GM18520 (cell line): ENCODE data around the gene RAB4A.

Source experiments
- ATAC-seq: cut with Tn5 transposase; IDR thresholded peaks from one replicate; pipeline ENCODE4 v1.9.1; 2021; ENCODE audit not compliant: unreplicated experiment

RAB4A gene

DNA sequence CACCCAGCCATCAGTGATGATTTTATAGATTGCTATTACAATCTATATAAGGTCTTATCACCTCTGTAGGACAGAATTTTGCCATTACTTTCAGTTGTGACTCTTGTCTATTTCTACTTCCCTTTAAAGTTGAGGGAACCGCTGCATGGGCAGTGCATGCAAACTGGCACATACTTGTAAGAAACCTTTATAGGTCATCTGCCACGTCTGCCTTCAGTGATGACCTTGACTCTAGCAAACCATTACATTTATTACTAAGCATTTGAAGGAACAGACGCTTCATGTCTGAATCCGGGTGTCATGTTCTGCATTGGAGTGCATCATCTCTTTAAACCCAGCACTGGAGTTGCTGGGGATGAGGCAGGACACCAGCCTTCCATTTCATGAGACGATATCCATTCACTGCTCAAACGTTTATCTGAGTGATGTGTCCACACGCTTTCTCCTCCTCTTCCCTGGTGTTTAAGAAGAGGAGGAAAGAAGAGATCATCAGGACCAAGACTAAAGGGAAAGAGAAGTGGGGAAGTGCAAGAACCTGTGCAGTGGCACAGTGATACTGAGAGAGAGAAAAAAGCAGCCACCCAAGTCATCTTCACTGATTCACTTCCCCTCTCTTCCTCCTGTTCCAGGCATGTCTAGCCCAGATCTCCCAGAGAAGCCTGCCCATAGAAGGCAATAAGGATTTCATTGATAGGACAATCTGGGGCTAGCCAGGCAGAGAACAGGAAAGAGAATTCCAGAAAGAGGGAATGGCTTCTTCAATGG, 57.9 kb downstream of the RAB4A start:
- no peak for ATAC-seq

DNA sequence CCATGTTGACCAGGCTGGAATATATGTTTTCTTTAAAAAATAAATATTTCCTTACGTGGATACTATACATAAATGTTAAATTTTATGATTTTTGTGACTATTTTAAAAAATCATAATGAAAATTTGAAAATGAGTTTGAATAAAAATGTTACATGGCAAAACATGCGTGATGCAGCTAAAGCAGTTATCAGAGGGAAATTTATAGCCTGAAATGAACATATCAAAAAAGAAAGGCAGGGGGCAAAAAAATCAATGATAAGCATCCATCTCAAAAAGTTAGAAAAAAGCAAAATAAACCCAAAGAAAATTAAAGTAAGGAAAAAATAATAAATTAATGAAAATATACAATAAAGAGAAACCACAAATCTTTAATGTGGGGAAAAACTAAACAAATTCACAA, 63.4 kb downstream of the RAB4A start:
- no peak for ATAC-seq

DNA sequence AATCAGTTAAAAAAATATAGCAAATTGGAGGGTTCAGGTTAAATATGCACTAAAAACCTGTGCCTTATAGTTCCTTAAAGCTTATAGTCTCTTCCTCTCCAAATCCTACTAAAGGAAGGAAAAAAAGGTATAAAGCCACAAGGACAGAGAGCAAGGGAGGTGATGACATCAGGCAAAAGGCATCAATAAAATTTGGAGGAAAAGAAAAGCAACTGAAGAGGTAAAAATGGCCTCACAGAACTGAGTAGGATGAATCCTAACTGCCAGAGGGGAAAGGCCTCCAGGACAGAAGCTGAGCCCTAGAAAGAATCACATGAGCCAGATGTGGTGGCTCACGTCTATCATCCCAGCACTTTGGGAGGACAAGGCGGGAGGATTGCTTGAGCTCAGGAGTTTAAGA, 63.8 kb downstream of the RAB4A start:
- ATAC-seq = no peak

DNA sequence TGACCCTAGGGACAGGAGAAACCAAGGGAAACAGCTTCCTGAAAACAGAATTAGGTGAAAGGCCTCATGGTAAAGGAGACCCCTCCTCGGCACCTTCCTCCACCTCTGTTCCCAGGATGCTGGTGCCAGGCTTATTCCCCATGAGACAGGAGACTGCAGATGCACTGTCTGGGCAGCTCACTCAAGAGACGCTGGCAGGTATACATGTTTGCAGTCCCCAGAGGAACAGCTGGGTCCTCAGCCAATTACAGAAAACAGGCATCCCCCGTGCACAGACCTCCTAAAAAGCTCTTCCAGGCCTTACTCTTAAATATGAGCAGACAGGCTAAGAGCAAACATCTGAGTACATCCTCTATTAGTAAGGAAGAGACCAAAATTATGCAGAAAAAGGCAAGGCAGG, 65.4 kb downstream of the RAB4A start:
- ATAC-seq = no peak

DNA sequence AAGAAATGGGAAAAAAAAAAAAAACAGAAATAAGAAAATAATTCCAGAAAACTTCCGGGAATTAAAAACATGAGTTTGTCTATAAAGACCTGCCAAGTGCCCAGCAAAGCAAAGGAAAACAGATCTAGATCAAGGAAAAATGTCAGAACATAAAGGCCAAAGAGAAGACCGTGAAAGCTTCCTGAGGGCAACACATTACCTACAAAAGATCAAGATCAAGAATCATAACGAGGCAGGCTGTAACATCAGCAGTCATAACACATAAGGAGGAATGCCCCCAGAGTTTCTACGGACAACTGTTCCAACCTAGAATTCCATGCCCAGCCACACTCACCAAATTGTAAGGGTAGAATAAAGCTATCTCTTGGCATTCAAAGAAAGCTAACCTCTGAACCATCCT, 68.2 kb downstream of the RAB4A start:
- ATAC-seq = no peak

DNA sequence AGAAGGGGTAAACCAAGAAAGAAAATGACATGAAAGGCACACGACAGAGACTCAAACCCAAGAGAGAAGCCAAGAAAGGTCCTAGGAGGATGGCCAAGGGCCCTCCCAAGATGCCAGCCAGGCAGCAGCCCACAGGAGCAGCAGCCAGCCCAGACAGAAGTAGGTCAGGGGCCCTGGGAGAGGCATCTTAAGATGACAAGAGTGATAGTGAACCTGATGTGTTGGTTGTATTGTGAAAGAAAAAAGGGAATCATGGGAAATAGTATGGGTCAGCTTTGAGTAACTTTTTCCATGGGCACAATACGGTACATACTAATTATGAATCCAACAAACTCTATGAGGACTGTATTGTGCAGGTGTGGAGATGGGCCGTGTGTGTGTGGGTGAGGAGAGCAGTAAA, 68.6 kb downstream of the RAB4A start:
- no peak for ATAC-seq

DNA sequence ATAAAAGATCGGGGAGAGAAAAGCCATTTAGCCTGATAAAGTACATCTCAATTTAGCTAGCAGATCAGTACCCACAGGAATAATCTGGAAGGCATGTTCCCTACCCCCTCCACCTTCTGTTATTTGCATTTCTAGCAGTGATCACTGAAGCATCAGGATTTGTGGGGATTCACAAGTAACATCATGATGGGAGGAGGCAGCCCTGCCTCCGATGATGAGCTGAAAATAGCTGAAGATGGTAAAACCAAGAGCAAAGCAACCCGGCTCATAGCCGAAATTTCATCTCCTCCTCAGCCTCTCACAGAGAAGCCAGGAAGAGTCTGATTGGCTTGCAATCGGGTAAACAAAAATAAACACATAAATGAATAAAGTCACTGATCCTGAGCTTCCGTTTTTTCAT, 69.6 kb downstream of the RAB4A start:
- ATAC-seq = no peak

DNA sequence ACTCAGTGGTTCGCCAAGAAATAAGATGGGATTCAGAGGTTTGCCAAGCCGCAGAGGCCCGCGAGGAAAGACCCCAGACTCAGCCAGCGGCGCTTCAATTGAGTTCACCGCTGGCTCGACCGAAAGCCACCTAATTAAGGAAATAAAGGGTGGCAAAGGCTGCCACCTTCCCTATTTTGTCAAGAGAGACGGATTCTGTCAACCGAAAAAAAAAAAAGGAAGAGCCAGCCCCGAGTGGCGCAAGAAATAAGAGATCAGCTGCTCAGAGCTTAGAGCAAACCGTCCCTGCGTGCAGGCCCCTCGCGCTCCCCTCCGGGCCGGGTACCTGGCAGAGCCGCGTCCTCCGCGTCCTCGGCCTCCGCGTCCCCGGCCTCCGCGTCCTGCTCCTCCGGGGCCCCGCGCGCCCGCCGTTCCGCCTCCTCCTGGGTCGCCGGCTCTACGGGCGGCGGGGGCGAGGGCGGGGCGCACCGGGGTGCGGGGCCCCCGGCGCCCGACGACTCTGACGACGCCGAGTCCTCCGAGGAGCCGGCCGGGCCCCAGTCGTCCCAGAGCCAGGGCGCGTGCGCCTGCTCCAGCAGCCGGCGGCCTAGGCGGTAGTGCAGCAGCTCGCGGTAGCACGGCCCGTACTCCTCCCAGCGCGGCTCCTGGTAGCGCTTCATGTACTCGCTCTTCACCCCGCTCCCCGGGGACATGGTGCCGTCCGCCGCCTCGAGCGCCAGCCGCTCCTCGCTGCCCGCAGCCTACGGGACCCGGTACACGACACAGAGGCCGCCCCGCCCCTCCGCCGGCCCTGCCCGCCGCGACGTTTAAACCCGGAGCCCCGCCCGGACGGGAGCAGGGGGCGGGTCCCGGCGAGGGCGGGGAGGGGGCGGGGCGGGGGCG, 71.1 kb downstream of the RAB4A start:
- peak; percentile 62 for ATAC-seq

DNA sequence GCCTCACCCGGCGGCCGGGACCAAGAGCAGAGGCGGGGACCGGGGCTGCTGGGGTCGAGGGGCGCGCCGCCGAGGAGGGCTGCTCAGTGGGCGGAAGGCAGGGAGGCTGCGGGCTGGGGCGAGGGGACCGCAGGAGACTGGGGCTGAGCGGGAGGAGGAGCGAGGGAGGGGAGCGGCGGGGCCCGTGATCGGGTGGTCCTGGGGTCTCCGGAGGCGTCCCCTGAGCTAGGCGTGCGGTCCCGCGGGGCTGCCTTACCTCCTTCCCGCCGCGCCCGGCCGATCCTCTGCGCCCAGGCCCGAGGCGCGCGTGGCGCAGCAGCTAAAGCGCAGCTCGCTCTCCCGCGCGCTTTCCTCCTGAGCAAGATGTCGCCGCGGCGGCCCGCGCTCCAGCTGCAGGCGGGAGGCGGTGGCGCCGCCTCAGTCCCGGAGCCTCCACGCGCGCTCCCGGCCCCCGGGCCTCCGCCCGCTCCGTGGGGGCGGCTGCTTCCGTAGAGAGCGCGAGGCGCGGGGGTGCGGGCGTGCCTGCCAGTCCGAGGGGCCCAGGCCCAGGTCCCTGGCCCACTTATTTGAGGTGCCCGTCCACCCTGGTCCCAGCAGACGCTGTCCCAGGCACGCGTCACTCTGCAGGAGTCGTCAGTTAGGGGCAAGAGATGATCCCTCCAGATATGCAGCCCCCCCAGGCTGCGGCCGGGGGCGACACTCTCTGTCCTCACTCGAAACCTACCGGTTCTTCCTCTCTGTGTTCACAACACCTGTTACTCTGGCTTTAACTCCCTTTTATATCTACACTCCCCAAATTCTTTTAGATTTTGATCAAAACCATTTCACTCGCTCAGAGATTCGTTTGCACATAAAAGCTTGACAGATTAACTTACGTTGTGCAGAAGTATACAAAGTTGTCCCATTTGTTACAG, 72.0 kb downstream of the RAB4A start, which contains the start of gene CCSAP:
Gene CCSAP (minus strand): TSS at position 392 of the 914 bp plus-strand sequence. CDS start 582 bp downstream, outside the sequence.
- ATAC-seq = peak; percentile 16

DNA sequence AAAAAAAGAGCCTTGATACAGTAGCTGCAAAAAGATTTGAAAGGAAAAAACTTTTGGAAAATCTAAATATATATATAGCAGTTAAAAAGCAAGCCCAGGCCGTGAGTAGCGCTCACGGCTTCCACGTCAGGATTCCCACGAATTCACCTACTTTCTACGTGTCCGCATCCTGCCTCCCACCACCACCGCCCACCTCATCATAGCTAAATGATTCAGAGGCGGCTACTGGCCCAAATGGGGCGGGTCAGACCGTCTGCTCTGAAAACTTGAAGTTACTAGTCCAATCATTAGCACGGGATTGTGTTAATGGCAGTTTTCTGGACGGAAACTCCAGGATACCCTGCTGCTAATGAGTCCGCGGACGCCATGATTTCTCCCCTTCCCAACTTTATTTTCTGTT, 73.2 kb downstream of the RAB4A start:
- ATAC-seq = no peak

DNA sequence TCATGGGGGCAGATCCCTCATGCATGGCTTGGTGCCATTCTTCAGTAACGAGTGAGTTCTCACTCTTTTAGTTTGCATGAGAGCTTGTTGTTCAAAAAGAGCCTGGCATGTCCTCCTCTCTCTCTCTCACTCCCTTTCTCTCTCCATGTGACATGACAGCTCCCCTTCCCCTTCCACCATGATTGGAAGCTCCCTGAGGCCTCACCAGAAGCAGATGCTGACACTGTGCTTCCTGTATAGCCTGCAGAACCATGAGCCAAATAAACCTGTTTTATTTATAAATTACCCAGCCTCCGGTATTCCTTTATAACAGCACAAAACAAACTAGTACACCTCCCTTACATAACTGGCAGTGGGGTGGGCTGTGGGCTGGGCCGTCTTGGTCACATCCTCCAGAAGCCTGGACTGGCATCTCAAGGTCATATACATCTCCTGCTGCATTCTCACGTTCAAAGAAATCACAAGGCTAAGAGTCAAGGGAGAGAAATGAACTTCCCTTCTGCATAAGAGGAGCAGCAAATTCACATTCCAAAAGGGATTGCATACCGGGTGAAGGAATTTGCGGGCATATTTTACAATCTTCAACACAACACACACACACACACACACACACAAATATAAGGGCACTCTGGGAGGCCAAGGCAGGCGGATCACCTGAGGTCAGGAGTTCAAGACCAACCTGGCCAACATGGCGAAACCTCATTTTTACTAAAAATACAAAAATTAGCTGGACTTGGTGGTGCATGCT, 74.2 kb downstream of the RAB4A start:
- ATAC-seq = no peak

DNA sequence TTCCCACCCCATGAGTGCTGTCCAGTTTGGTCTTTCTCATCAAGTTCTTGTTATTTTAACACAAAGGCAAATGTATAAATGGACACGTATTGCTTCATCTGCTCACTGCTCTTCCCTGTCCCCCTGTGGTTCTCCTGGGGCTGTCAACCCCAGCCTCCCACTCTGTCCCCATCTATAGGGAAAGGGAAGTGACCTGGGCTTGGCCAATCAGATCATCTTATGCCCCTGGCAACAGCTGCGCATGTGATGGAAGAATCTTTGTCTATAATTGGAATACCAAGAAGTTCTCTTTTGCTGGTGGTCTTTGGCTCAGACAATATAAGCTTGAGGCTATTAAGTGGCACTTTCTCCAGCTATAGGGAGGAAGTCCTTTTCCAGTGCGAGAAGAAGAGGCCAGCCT, 76.6 kb downstream of the RAB4A start:
- no peak for ATAC-seq

DNA sequence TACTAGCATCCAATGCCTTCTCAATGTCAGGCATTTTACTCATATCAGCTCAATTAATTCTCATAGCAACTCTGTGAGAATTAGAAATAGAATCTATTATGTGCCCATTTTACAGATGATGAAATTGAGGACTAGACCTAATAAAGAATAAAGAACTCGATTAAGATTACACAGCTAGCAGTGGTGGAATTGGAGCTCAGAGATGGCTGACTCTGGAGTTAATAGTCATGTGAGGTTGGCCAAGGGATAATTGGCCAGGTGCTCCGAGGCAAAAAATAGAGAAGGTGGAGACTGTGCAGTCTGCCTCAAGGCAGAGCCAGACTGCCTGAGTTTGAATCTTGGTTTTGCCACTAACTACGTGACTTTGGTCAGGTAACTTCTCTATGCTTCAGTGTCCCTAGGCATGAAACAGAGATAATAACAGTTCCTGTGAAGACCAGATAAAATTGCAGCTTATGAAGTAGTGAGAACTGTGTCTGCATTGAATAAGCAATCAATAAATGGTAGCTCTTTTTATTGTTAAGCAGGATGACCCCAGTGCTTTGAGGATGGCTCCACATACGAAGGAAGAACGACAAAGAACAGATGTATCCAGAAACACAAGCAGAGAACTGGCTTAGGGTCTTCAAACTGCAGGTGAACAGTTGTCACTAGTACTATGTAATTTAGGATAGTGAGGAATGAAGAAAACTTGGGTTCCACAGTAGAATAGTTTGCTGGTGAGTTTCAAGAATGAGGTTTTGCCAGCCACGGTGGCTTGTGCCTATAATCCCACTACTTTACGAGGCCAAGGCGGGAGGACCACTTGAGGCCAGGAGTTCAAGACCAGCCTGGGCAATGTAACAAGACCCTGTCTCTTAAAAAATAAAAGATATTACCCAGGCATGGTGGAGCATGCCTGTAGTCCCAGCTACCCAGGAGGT, 78.8 kb downstream of the RAB4A start:
- no peak for ATAC-seq

DNA sequence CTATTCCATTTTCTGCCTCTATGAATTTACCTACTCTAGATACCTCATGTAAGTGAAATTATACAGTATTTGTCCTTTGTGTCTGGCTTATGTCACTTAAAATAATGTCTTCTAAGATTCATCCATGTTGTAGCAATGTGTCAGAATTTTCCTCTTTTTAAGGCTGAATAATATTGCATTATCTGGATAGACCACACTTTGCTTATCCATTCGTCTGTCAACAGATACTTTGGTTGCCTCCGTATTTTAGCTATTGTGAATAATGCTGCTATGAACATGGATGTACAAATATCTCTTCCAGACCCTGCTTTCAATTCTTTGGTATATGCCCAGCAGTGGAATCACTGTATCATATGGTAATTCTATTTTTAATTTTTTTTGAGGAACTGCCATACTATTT, 82.1 kb downstream of the RAB4A start:
- no peak for ATAC-seq

DNA sequence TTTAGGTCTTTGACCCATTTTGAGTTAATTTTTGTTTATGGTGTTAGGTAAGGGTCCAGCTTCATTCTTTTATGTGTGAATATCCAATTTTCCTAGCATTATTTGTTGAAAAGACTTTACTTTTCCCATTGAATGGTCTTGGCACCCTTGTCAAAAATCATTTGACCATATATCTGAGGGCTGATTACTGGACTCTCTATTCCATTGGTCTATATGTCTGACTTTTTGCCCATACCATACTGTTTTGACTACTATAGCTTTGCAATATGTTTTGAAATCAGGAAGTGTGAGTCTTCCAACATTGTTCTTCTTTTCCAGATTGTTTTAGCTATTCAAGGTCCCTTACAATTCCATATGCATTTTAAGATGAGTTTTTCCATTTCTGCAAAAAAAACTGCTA, 83.3 kb downstream of the RAB4A start:
- ATAC-seq = no peak
